NCI-H2081 (cell line): ENCODE data around the gene ARSJ.
"Not testable (repeated sequence)": the region's sequence is repeated elsewhere in the genome, so short reads cannot be mapped to it uniquely, and the experiment has no call there.

ENCODE experiments used
- DNase-seq, 2 experiments: peaks; one replicate each; lab custom pipeline; 2025; lab: John Stamatoyannopoulos, UW

The ARSJ gene

DNA sequence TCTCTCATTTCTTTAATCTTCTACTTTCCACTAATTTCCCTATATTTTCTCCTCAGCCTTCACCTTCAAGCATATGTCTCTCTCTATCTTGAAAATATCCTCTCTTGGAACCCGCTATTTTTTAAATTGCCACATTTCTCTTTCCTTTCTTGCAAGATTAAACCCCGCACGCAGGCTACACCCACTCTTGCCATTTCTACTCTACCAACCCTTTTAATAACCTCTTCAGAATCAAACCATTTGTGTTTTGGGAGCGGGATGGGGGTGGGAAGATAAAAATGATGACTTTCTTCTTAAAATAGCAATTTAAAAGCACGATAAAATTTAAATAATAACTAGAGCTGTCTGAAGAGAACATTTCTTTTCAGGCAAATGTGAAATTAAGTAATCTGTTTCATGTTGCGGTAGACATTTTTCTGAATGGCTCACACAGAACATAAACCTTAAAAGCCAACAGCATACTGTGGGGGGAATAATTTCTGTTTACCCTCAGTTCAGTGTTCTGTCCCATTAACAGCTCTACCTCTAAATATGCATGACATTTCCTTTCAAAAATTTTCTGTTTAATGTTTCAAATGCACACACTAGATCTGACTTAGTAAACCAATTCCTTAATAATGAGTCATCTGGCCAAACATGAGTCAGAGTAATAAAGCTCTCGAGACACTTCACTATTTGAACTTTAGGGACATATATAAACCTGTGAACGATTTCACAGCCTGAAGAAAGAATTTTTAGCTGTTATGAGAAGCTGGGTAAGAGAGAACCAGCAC is 20.5 kb downstream of the ARSJ start:
- peak in 1 of 2 experiments; percentile 58 for DNase-seq

DNA sequence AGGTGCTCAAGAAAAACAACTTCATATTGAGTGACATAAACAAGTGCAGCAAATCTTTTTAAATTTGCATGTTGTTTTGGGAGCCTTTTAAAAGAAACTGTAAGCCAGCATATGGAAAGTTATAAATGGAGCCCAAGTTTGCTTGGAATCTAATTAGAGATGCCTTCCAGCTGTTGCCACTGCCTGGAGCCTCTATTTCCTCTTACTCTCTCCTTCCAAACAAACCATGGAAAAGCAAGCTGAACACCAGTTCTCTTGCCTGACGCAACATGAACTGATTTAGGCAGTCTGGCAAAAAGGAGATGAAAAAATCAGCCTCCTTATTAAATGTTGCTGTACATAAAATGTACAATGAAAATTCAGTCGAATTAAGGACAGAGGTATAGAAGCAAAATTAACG is 21.5 kb downstream of the ARSJ start:
- no peak for DNase-seq

DNA sequence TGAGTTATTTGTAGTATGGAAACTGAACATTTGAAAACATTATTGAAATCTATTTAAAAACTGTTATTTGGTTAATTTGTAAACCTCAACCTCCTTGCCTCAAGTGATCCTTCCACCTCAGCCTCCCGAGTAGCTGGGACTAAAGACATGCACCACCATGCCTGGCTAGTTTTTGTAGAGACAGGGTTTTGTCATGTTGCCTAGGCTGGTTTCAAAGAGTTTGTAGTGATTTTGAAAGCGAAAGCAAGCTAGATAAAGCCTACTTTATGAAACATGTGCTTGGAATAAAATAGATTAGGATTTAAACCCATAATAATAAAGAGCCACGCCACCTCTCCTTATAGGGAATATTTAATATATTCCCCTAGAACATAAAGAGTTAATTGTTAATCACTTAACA is 23.5 kb downstream of the ARSJ start:
- DNase-seq, result no peak

DNA sequence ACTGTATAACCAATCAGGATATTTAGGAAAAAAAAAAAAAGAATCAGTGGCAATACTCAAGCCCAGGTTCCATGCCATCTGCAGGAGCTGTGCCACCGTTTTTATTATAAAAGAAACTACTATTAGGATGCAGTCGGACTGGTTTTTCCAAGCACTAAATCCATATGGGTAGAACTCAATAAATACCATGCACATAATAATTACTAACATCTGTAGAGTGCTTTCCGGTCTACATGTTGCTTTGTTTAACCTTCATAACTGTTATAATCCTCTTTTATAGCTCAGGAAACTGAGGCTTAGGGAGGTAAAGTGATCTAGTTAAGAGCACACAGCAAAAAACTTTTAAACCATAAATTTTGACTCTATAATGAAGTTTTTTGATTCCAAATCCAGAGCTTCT is 24.0 kb downstream of the ARSJ start:
- peak in 1 of 2 experiments; percentile 20 for DNase-seq

DNA sequence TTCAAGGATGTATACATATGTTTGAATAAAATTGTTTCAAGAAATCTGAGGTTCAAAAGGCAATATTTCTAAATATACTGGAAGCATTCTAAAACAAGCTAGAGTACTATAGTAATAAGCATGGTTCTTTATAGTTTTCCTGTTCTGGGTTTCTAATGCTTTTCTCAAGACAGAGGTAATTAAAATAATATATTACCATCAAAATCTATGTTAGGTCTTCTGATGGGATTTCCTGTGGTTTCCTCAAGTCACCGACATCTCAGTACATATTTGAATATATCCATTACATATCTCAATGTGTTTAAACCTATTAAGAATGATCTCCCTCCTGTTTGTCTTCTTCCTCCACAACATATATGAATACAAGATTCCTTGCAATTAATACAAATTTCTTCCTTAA is 25.6 kb downstream of the ARSJ start:
- DNase-seq, result no peak

DNA sequence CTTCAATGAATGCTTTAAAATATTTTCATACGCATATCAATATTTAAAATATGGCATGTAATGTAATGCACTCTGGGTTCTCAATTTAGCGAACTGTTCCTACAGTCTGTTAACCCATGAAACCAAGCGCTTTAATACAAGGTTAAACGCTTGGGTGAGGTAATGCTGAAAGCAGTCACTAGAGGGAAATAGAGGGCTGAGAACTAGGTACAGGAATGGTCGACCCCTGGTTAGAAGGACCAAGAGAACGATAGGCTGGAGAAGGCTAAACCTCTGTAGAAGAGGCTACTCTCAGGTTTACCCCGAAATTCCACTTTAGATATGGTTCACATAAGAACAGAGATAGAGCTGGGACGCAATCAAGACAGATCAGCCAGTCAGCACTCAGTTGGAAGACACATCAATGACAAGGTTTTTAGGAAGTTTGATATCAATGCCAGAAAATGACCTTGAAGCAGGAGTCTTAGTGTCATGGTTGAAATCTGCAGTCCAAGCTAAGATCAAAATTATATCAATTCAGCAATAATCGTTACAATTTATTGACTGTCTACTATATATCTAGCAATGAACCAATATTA is 26.9 kb downstream of the ARSJ start:
- peak; percentile 25 to 29 for DNase-seq

DNA sequence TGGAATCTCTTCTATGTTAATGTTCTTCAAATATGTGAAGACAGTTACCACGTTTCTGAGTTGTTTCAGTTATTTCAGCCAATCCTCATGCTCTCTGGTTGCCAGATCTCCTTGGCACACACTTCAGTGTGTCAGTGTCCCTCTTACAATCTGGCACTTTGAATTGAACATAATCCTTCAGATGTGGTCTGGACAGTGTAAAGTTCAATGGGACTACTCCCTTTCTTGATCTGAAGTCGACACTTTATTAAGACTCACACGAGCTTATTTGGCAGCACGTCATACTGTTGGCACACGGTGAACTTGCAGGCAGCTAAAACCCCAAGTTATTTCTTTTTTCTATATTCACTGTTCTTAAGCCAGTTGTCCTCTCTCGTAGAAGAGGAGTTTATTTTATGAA is 28.2 kb downstream of the ARSJ start:
- DNase-seq, result no peak

DNA sequence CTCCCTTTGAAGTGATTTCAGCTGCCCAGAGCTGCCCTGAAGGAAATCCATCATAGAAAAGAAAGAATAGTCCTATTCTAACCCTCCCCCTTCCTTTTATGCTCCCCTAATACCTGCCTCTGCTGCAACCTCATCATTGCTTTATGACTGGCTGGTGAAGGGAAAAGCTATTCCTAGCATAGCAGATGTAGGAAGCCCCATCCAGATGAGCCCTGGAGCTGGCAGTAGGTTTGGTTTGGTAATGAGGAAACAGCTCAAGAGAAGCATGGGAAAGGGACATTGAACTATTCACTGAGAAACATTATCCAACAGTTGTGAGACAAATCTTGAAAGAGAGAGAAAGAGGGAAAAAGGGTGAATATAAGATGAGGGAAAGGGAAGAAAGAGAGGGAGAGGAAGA is 29.2 kb downstream of the ARSJ start:
- no peak for DNase-seq

DNA sequence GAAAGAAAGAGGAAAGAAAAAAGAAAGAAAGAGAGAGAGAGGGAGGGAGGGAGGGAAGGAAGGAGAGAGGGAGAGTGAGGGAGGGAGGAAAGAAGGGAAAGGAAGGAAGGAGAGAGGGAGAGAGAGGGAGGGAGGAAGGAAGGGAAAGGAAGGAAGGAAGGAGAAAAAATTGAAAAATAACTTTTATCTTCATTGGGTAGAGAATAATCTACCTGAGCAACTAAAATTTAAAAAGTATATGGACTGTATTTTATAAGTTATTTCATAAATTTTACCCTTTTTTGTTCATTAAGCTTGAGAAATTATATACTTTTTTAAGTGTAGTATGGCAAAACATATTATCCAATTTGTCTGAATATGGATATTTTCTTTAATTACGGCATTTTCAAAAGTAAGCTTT is 32.0 kb downstream of the ARSJ start:
- no peak for DNase-seq

DNA sequence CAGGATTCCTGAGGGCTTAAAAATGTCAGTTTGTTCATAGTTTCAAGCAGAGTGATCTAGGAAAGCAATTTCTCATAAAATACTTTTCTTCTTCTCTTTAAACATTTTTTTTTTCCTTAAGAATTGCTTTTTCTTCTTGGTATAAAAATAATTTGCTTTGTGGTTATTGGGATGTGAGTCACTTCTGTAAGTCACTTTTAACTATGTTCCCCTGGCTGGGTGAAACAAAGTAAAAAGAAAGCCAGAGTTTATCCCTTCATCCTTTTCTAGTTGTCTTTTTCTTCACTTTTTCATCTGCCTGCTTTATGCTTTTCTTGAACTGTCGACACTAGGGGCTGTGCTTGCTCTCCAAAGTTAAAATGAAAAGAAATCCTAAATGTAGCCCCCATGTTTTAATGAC is 33.5 kb downstream of the ARSJ start:
- DNase-seq, result no peak

DNA sequence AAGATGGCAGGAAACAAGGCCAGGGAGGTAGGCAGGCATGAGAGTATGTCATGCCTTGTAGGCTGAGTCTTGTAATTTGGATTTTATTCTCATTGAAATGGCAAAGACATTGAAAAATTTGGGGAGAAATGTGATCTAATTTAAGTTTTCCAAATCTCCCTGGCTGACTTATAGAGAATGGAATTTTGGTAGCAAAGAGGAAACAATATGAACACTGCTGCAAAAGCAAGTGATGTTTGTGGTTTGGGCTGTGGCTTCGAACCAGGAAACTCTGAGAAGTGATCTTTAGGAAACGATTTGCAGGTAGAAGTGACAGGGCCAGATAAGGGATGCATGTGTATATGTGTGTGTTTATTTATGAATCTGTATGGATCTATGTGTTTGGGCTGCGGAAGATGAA is 35.6 kb downstream of the ARSJ start:
- no peak for DNase-seq

DNA sequence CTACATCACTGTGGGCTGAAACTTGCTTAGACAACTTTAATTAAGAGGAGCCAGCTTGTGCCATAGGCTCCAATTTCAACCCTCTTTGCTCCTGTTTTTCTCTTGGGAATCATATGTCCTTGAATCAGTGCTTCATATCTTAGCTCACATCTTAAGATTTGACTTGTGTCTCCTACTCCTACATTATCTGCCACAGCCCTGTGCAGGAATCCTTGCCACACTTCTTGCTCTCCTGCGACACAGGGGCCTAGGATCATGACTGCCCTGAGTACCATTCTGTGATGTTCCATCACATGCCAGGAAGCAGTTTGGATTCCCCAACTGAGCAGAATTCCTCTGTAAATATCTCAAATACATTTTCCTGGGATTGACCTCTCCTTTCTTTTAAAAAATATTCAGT is 36.4 kb downstream of the ARSJ start:
- no peak for DNase-seq

DNA sequence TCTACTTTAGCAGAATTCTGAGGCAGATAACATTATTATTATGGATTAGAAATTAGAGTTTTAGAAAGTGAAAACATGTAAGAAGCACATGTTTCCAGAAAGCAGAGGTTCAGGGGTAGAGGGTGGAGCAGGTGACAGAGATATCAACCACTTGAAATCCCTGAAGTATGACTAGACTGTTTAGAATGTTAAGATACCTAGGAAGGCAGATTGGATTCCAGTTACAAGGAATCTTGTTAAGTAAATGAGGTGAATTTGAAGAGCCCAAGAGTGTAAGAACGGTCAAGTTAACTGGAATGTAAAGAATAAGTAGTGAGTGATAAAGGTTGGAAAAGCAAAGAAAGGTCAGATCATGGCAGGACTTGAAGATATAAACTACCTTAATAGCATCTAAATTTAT is 37.6 kb downstream of the ARSJ start:
- DNase-seq, result no peak

DNA sequence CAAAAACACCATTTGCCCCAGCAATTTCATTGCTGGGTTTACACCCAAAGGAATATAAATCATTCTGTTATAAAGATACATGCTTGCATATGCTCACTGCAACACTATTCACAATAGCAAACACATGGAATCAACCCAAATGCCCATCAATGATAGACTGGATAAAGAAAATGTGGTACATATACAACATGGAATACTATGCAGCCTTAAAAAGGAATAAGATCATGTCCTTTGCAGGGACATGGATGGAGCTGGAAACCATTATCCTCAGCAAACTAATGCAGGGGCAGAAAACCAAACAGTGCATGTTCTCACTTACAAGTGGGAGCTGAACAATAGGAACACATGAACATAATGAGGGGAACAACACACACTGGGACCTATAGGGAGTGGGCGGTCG is 39.3 kb downstream of the ARSJ start:
- not testable (repeated sequence) for DNase-seq

DNA sequence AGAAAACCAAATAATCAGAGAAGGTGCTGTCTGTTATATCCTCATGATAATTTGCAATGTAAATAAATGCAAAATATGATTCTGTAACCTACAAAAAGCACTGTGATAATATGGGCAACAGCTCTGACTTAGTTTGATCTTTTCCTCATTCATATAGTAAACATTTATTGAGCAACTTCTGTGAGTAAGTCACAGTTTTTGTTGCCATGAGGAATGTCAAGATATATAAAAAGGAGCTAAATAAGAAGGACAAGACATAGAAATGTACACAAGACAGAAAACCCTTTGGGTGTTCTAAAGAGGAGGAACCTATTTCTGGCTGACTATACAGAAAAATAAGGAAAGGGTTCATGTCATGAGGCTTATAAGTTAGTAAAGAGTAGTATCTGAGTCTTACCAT is 44.3 kb downstream of the ARSJ start:
- no peak for DNase-seq

DNA sequence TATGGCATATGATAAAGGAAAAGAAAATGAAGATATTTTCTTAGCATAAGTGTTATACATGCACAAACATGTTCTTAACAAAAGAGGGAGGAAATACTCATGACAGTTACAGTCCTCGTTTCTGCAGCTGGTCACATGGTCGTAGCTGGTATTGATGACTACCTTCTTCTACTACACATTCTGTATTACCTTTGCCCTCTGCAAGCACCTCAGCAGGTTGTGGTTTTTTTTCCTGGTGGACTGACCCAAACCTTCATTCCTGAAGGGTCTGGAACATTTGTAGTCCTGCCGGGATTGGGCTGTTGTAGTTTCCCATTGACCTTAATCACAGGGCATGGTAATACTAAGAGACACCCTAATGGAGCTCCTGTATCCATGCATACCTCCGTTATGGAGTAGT is 54.7 kb downstream of the ARSJ start:
- DNase-seq, result not testable (repeated sequence)

DNA sequence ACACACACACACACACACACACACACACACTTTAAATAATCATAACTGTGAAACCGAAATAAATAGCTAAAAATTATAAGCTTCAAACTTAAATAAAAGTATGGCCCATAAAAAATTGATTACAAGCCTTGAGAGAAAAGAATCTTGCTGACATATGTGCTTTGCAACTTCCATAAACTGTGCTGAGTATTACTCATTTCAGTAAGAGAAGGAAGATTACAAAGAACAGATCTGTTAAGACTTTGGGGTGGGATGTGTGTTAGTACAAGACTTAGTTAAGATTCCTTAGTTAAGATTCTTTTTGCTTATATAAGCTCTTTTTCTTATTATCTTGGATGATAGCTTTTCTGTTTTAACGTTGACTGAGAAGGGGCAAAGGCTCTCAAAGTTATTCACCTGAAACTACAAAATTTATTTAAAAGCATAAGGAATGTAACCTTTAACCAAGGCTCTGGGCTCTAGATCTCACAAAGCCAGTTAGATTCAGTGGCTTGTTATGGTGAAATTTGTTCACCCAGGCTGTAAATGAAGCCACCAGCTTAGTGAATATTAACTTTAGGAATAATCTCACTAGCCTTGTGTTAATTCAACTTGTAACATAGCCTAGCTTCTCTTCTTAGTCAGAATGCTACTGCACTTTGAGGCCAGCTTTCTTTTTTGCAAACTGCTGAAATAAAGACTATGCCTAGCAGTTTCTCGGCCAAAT is 58.2 kb downstream of the ARSJ start:
- DNase-seq, result no peak

DNA sequence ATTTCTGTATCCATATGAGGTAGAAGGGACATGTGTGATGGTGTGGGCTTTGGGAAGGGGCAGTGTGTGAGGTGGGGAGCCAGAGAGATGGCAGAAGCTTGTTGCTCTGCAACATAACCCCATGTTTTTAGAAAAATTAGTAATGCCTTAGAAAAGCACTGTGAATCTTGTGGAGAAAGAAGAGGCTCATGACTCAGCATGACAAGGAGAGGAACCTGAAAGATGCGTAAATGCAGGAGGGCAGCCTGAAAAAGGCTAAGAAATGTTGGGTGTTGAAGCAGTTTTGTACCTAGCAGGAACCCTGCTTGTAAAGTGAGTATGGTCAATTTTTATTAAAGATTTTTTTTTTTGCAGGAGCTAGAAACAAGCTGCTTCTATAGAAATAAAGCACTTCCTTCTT is 59.8 kb downstream of the ARSJ start:
- DNase-seq, result no peak

DNA sequence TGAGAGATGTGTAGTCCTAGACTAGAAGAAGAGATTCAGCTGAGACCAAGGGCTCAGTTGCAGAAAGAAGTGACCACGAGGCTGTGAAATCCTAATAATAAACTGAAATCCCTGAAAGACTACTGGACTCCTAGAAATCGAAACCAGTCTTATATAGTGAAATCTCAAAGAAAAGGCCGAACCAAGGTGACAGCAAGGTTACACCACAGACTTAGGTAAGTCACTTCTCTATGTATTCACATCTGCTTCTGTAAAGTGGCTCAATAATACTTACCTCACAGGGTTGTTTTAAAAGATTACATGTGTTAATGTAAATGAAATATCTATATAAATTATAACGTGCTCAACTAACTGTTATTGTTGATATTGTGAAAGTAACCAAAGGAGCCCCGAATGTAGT is 60.3 kb downstream of the ARSJ start:
- no peak for DNase-seq

DNA sequence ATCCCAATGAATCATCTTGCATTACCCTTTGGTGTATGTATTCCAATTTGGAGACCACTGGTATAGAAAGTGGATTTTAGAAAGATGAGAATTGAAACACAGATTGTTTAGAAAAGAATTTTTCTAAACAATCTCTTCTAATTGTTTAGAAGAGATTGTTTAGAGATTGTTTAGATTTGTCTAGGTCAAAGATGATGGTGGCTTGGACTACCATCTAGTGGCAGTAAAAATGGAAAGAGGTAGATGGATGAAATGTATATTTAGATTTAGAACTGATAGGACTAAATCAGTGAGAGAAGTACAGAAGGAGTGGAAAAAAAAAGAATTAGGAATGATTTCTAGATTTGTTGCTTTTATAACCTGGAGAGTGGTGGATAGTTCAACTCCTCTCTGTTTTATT is 70.6 kb downstream of the ARSJ start:
- DNase-seq, result no peak

DNA sequence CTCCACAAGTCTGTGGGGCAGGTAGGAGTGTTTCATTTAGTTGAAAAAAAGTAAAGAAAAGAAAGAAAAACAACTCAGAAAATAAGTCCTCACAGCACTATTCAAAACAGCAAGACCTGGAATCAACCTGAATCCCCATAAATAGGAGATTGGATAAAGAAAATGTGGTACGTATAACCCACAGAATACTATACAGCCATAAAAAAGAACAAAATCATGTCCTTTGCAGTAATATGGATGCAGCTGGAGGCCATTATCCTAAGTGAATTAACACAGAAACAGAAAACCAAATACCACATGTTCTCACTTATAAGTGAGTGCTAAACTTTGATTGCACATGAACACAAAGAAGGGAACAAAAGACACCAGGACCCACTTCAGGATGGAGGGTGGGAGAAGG is 71.9 kb downstream of the ARSJ start:
- DNase-seq, result no peak

DNA sequence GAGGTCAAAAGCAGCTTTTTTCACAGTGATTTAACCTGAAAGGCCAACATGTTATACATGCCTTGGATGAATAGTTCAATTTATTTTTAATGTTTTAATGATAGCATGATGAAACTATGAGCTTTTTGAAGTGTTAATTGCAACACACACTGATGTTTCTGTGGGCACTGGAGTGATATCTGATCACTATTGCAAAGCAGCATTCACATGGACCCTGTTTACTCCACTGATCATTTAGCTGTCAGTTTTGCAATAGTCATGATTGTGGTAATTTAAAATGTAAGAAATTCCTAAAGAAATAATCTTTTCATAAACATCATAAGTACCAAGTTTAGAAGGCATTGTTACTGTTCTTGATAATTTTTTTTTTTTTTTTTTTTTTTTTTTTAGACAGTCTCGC is 74.1 kb downstream of the ARSJ start:
- DNase-seq, result no peak

DNA sequence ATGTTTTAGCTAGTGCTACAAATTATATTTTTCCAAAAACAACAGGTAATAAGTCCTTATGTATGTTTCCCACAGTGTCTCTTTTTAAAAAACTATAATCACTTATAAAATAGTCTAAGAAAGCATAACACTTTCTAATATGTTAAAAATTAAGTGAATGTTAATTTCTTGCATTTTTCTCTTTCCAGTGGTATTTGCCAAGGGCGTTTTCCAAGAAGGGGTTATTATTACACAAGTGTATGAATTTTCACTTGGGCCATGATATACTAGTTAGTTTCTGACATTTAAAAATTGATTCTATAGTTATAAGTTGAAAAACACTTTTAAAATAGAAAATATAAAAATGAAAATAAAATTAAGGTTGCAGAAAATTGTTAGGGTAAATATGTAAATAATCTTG is 74.6 kb downstream of the ARSJ start:
- DNase-seq, result no peak
